Uterus (tissue), 2 donors: ENCODE data around the gene ATXN7L1.

Experiments used
- CTCF ChIP-seq, 4 experiments: fragments of 200-600 bp in 2 of 4; fragments of 450-650 bp in 2 of 4; sonication (generic) in 2 of 4; IDR thresholded peaks; one replicate each; pipeline ENCODE4 v1.5.1; 2016 to 2019; ENCODE audit warnings: antibody characterized with exemption in 4 of 4, mild to moderate bottlenecking in 2 of 4, moderate library complexity in 1 of 4
- POLR2A ChIP-seq, 2 donors: fragments of 450-650 bp; IDR thresholded peaks; one replicate each; pipeline ENCODE4 v1.6.1; 2016; ENCODE audit warnings: antibody characterized with exemption in 2 of 2, mild to moderate bottlenecking in 1 of 2, moderate library complexity in 1 of 2

DNA sequence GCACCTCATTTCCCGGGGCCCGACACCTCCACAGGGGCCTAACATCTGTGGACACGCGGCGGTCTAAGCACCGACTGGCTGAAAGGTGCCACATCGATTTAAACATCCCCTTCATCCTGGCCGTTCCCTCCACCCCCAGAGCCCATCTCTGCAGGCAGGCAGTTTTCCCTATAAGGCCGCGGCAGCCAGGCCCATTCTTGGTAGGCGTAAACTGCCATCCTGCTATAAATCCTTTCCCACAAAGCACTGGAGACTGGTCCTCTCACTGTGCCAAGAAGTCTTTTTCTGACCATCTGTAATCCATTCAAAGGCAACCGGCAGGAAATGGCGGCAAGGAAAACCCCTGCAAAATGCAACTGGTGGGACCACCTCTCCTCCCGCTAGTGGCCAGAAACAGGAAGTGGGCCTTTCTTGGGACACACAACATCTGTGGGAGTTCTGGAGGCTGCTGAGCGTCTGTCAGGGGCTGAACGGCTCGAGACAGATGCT lies 22.4 kb downstream of the ATXN7L1 start:
- TF ChIP-seq CTCF (IDR thresholded peaks at IDR 0.05): peak in 2 of 4 experiments; percentile 11
- TF ChIP-seq POLR2A (IDR thresholded peaks at IDR 0.05): no peak
